ENCODE measurements around the gene TGFB1. TPM values are rescaled to one million over a fixed set of nuclear protein-coding genes. Genes with fewer than 3 reads are reported as not detected.
"Not testable (repeated sequence)": the region's sequence is repeated elsewhere in the genome, so short reads cannot be mapped to it uniquely, and the experiment has no call there.

Gene TGFB1
- polyA plus RNA-seq, 1 donor: 23.9 TPM

DNA sequence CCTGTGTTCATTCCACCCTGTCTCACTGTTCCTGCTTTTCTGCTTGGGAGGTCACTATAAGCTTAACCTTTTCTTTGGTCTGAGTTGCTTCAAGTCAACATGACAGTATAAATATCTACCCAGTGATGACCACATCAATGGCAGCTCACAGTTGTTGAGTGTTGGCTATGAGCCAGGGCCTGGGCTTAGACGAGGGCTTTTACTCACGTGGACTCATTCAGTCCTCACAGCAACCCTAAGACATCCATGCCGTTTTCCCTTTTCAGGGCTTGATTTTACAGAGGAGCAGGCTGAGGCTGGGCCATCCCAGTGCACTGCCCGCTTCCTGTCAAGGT, 54.0 kb downstream of the TGFB1 start:
- no peak for DNase-seq

DNA sequence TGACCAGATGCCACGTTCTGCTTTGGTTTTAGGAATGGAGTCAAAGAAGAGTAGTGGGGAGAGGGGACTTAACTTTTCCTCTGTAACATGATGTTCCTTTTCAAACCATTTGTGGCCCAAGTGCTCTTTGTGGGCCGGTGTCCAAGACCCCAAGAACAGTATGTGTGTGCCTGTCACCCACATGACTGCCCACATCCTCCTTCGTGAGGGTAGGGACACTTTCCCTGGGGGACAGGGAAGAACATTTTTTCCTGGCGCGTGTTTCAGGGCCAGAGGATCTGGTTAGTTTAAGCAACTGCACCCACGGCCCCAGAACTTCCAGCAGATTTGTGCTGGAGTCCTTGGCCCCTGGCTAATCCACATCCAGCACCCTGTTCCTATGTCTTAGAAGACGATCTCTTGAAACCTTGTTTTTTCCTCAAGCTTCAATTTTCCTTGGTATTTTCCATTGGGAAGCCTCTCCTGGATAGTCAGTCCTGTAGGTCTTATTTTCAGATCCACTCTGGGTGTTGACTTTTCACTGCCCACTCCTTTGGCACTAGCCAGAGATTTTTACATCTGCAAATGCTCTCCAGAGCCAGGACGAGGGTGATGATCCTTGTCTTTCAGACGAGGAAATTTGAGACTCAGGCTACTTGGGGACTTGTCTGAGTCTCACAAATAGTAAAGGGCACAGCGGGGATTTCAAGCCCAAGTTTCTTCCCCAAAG, 54.5 kb downstream of the TGFB1 start:
- DNase-seq: no peak

DNA sequence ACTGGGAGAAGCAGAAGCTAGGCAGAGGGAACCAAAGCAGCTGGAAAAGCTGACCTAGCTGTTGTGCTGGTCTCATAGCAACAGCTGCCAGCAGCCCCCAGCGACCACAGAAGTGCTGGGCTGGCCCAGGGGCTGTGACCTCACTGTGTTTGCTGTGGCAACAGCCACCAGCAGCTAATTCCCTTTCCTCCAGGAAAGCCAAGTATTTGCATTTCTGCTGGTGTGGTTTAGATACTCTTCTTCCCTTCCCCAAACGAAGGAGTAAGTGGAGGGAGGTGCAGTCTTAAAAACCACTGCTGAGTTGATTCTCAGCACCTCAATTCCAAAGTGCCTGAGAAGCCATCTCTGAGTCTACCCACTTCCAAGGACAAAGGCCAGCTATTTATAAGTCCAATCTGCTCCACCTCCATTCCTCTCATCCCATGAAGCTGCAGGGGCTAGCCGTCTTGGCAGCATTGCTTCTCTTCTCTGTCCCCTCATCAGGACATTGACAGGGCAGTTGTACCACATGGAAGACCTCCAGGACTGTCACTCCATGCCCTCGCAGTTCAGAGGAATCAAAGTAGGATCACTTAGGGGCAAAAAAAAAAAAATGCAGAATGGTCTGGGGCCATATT, 55.3 kb downstream of the TGFB1 start:
- peak; percentile 85 for DNase-seq

DNA sequence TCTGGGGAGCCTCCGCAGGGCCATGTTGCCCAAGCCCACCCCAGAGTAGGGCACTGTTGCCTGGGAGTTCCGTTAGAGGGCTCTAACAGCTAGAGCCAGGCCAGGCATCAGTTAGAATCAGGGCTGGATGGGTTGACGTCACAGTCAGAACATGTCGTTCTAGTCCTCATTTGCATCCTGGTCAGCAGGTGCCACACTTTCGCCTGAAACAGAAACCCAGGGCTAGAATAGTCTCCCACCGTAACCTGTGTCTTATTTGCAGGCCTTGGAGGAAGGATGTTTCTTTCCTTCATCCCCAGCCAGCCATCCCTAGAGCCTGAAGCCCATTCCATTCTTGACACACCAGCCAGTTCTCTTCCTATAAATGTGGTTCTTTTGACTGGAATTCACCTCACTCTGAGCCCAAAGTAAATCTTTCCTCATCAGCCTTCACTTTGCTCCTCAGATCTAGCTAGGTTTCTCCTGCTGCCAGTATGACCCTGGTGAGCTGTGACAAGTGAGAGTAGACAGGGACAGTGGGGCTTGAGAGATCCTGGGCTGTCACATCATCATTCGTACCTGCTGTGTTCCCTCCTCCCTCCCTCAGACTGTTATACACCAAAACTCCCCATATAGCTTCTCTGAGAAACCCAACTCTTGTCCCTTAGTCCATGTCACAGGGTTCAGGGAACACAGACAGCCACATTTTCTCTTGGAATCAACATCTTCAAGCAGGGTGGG, 55.9 kb downstream of the TGFB1 start:
- DNase-seq: no peak

DNA sequence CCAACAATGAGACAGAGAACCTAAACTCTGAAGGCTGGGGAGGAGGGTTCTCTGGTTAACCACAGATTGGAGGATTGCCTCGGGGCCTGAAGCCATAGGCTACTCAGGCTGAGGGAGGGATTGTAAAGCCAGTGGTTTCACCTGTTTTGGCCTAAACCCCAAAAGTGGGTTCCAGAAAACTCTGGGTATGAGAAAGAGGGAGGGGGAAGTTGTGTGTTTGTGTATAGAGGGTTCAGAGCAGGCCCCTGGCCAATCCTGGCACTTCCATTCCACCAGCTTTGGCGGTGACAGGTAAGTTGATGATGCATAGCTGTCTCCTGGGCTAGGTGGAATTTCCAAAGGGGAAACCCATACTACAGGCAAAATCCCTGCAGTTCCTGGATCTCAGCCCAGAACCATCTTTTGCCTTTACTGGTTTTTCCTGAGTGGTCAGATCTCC, 57.3 kb downstream of the TGFB1 start:
- no peak for DNase-seq

DNA sequence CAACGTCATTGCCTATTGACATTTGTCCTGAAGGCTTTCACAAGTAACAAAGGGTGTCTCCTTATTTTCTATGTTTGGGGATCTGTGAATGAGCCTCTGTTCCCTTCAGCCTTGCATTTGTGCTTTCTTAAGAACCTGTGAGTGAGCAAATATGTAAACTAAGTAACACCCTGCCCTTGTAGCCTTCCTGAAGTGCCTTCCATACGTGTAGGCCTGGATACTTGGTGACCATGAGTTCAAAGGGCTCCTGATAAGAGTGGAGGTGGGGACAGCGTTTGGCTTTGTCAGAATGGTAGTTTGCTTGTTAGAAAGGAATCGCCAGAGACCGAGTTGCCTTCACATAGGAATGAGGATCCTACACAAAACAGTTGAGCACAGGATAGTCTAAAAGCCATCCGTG, 58.2 kb downstream of the TGFB1 start:
- no peak for DNase-seq

DNA sequence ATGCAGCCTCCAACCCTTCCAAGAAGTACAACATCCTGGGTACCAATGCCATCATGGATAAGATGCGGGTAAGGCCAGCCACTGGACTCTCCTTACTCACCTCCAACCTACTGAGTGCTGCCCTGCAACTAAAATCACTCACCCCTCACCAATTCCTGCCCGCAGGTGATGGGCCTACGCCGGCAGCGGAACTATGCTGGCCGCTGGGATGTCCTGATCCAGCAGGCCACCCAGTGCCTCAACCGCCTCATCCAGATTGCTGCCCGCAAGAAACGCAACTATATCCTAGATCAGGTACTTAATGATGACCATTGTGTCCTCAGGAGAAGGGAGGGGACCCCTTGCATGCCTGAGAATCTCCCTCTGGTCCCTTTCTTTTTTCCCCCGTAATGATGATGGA, 59.3 kb downstream of the TGFB1 start:
- DNase-seq: no peak

DNA sequence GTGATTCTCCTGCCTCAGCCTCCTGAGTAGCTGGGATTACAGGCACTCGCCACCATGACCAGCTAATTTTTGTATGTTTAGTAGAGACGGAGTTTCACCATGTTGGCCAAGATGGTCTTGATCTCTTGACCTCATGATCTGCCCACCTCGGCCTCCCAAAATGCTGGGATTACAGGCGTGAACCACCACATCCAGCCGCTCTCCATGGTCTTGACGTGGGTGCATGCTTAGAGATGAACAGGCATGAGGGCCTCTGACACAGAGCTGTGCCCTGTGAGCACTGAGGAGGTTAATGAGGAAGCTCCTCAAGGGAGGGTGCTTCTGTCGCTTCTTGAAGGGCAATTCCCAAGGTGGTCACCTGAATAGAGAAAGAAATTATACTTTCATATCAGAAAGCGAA, 63.9 kb downstream of the TGFB1 start:
- not testable (repeated sequence) for DNase-seq

DNA sequence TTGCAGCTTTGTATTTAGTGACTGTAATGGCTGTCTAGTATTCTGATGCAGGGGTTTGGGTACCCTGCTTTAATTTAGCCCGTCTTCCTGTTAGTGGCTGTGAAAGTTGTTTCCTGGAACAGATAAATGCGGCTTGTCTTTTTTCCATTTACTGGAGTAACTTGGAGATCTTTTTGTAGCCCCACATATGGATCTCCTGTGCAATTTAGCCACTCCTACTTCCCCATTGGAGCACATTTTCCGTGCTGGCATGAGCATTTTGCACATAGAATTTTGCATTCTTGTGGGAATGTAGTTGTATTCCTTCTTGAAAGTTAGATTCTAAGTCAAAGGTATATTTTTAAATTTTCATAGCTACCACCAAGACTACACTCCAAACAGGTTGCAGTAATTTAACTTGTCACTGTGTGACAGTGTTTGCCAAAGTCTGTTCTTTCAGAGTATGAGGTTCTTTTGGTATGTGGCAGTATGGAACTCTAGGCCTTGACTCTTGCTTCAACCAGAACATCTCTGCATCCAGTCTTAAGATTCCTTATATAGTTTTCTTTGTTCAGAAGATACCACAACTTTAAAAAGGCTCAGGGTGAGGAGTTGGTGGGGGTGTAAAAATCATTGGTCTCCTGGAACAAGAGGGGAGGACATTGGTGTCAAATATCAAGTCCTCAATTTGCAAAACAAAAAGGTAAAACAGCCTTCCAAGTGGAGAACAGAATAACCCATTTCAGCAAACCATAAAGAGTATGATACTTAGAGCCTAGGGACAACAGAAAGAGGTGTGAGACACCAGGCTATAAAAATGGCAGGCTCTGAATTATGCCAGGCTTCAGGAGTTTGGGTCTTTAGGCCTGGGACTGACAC, 64.8 kb downstream of the TGFB1 start:
- DNase-seq: no peak

Other genes starting within 250 kb of the TGFB1 start
- not detected for gene CYP2F1, start 239.5 kb downstream of the TGFB1 start, polyA plus RNA-seq (ENCODE audit: insufficient read length)
- gene CYP2S1, start 160.7 kb downstream of the TGFB1 start, polyA plus RNA-seq (ENCODE audit: insufficient read length): 0.46 TPM
- 27.2 TPM for gene AXL, start 134.7 kb downstream of the TGFB1 start, polyA plus RNA-seq (ENCODE audit: insufficient read length)
- 166 TPM for gene HNRNPUL1, start 89.5 kb downstream of the TGFB1 start, polyA plus RNA-seq (ENCODE audit: insufficient read length)
- gene CCDC97, start 43.8 kb downstream of the TGFB1 start, polyA plus RNA-seq (ENCODE audit: insufficient read length): 39.8 TPM
- 2.0 TPM for gene B9D2, start 10.2 kb upstream of the TGFB1 start, polyA plus RNA-seq (ENCODE audit: insufficient read length)
- 6.8 TPM for gene TMEM91, start 22.6 kb upstream of the TGFB1 start, polyA plus RNA-seq (ENCODE audit: insufficient read length)
- 17.6 TPM for gene EXOSC5, start 43.4 kb upstream of the TGFB1 start, polyA plus RNA-seq (ENCODE audit: insufficient read length)
- 35.2 TPM for gene BCKDHA, start 43.9 kb upstream of the TGFB1 start, polyA plus RNA-seq (ENCODE audit: insufficient read length)
- gene B3GNT8, start 73.5 kb upstream of the TGFB1 start, polyA plus RNA-seq (ENCODE audit: insufficient read length): 3.1 TPM
- 40.9 TPM for gene DMAC2, start 86.0 kb upstream of the TGFB1 start, polyA plus RNA-seq (ENCODE audit: insufficient read length)
- gene ERICH4, start 89.2 kb upstream of the TGFB1 start, polyA plus RNA-seq (ENCODE audit: insufficient read length): not detected
- gene CEACAM21, start 222.2 kb upstream of the TGFB1 start, polyA plus RNA-seq (ENCODE audit: insufficient read length): 2.0 TPM